Natural killer cell (primary cell): ENCODE data around the gene PHACTR4. TPM values are rescaled to one million over a fixed set of nuclear protein-coding genes. Genes with fewer than 3 reads are reported as not detected.

Source experiments
- ATAC-seq, 3 donors: fragments of 150-1000 bp in 2 of 3; fragments of 200-7000 bp in 1 of 3; cut with Tn5 transposase; 1 replicate in 1 of 3; 2 replicates in 2 of 3; pipeline ENCODE4 v1.10.0; 2021; ENCODE audit warnings: mild to moderate bottlenecking in 2 of 3, moderate library complexity in 2 of 3
- DNase-seq, 2 donors: peaks; one replicate each; pipeline versions ENCODE4 v3.0.0 to v3.0.0-alpha.2; 2013 to 2021; ENCODE audit warnings: mixed read lengths in 1 of 2
- H3K27ac ChIP-seq: one replicate; pipeline ENCODE4 v1.5.1; 2013; ENCODE audit warnings: mild to moderate bottlenecking, low read length
- H3K27me3 ChIP-seq: one replicate; pipeline ENCODE4 v1.6.1; 2013; ENCODE audit warnings: low read length; ENCODE audit not compliant: control insufficient read depth, insufficient read depth
- H3K36me3 ChIP-seq: one replicate; pipeline ENCODE4 v1.6.1; 2013; ENCODE audit warnings: low read length; ENCODE audit not compliant: control insufficient read depth, insufficient read depth
- H3K4me1 ChIP-seq: one replicate; pipeline ENCODE4 v1.6.1; 2013; ENCODE audit warnings: low read length; ENCODE audit not compliant: control insufficient read depth, insufficient read depth
- H3K4me3 ChIP-seq: one replicate; pipeline ENCODE4 v1.5.1; 2013; ENCODE audit warnings: low read length
- H3K9me3 ChIP-seq: one replicate; pipeline ENCODE4 v1.6.1; 2013; ENCODE audit warnings: low read length; ENCODE audit not compliant: control insufficient read depth, insufficient read depth
- H3K27ac Mint-ChIP-seq, 2 donors: one replicate each; pipeline ENCODE4 v1.8.0; 2022; ENCODE audit warnings: mild to moderate bottlenecking in 2 of 2, mixed read lengths in 2 of 2, moderate library complexity in 1 of 2
- H3K27me3 Mint-ChIP-seq, 2 donors: one replicate each; pipeline ENCODE4 v1.8.0; 2022; ENCODE audit warnings: low read depth in 2 of 2, mixed read lengths in 2 of 2
- H3K36me3 Mint-ChIP-seq: one replicate; pipeline ENCODE4 v1.8.0; 2022; ENCODE audit warnings: mixed read lengths
- H3K4me1 Mint-ChIP-seq, 2 donors: one replicate each; pipeline ENCODE4 v1.8.0; 2022; ENCODE audit warnings: mixed read lengths in 2 of 2
- H3K4me3 Mint-ChIP-seq: one replicate; pipeline ENCODE4 v1.8.0; 2022; ENCODE audit warnings: mild to moderate bottlenecking, moderate library complexity, mixed read lengths
- H3K9me3 Mint-ChIP-seq, 2 donors: one replicate each; pipeline ENCODE4 v1.8.0; 2022; ENCODE audit warnings: mixed read lengths in 2 of 2
- CTCF ChIP-seq: fragments of 200-600 bp; IDR thresholded peaks from one replicate; pipeline ENCODE4 v1.8.0; 2022; ENCODE audit warnings: antibody characterized with exemption
- WGBS: methylation state at CpG from one replicate; pipeline ENCODE4 v1.1.7; 2013; ENCODE audit warnings: missing lambda C conversion rate; ENCODE audit not compliant: insufficient coverage; 5-methylcytosine and 5-hydroxymethylcytosine counted together
- intact Hi-C: fragments of 100-400 bp; cut with micrococcal nuclease; formaldehyde crosslinking; loops from one replicate; pipeline ENCODE4 v1.14.2; 2022
- total RNA-seq, 4 donors: library from RNA; stranded (reverse); fragments of 120-200 nt in 1 of 4; gene quantifications; one replicate each; pipeline versions ENCODE4 v1.2.3 to v1.2.4, GENCODE V29; 2013 to 2022

Gene PHACTR4
- total RNA-seq, 3 donors from 2014 or later (not counting 1 experiment from before 2014, with no cell fraction given) = 35.2 to 50.9 (median 44.2) TPM

- no peaks in the 10 kb centered on the region for H3K27me3 Mint-ChIP-seq
- H3K27ac Mint-ChIP-seq = no peak overlapping the region
- Histone ChIP-seq H3K9me3 (no peaks in the 10 kb centered on the region), H3K27me3 (no peaks in the 10 kb centered on the region), H3K4me3 (no peak overlapping the region), H3K27ac (no peak overlapping the region), H3K4me1 (no peaks in the 10 kb centered on the region), H3K36me3 (peaks cover 40% of the 10 kb centered on the region)
- WGBS = 93% methylated on average over 2 of the region's 2 CpGs
- H3K4me1 Mint-ChIP-seq = no peaks in the 10 kb centered on the region
- H3K9me3 Mint-ChIP-seq = no peaks in the 10 kb centered on the region
- ATAC-seq (no peak), DNase-seq (no peak)
- H3K36me3 Mint-ChIP-seq = no peaks in the 10 kb centered on the region
- H3K4me3 Mint-ChIP-seq = no peak overlapping the region
- intact Hi-C loops = no loop called here
- no peak for TF ChIP-seq CTCF
Observed at GRCh38 chr1:28482702-28483101, 113.2 kb downstream of the PHACTR4 start.

GRCh38 chr1:28494737-28495136, 125.2 kb downstream of the PHACTR4 start:
- no peaks in the 10 kb centered on the region for H3K9me3 ChIP-seq
- no peaks in the 10 kb centered on the region for H3K27me3 ChIP-seq
- H3K4me3 Mint-ChIP-seq = no peak overlapping the region
- no peaks in the 10 kb centered on the region for H3K36me3 Mint-ChIP-seq
- DNase-seq = no peak
- no peak overlapping the region for H3K4me3 ChIP-seq
- H3K36me3 ChIP-seq = peaks cover 35% of the 10 kb centered on the region
- no peak for ATAC-seq
- H3K27ac ChIP-seq = no peak overlapping the region
- 96% methylated on average over 1 of the region's 1 CpG for WGBS
- no peaks in the 10 kb centered on the region for H3K9me3 Mint-ChIP-seq
- intact Hi-C loops = no loop called here
- H3K4me1 ChIP-seq = no peaks in the 10 kb centered on the region
- H3K27me3 Mint-ChIP-seq = no peaks in the 10 kb centered on the region
- TF ChIP-seq CTCF = no peak
- H3K27ac Mint-ChIP-seq = peak overlapping the region in 1 of 2 donors; percentile 23
- H3K4me1 Mint-ChIP-seq = no peaks in the 10 kb centered on the region

GRCh38 chr1:28499553-28499952, 130.0 kb downstream of the PHACTR4 start:
- no peak for ATAC-seq
- no peak for DNase-seq
- Histone ChIP-seq H3K27ac (no peak overlapping the region), H3K27me3 (no peaks in the 10 kb centered on the region), H3K4me3 (no peak overlapping the region), H3K9me3 (no peaks in the 10 kb centered on the region), H3K36me3 (peaks cover 15% of the 10 kb centered on the region), H3K4me1 (no peaks in the 10 kb centered on the region)
- no peaks in the 10 kb centered on the region for H3K27me3 Mint-ChIP-seq
- no peaks in the 10 kb centered on the region for H3K9me3 Mint-ChIP-seq
- WGBS = 97% methylated on average over 4 of the region's 4 CpGs
- no peak for TF ChIP-seq CTCF
- intact Hi-C loops = no loop called here
- H3K4me1 Mint-ChIP-seq = no peaks in the 10 kb centered on the region
- H3K36me3 Mint-ChIP-seq = no peaks in the 10 kb centered on the region
- H3K27ac Mint-ChIP-seq = no peak overlapping the region
- H3K4me3 Mint-ChIP-seq = no peak overlapping the region

- H3K36me3 ChIP-seq = peaks cover 7% of the 10 kb centered on the region
- TF ChIP-seq CTCF = no peak
- Mint-ChIP-seq H3K4me1 (peaks cover 15% of the 10 kb centered on the region in 2 donors), H3K9me3 (no peaks in the 10 kb centered on the region), H3K36me3 (no peaks in the 10 kb centered on the region), H3K27me3 (no peaks in the 10 kb centered on the region), H3K4me3 (no peak overlapping the region), H3K27ac (peak overlapping the region; percentile 2 to 12)
- ATAC-seq = no peak
- intact Hi-C loops = no loop called here
- no peaks in the 10 kb centered on the region for H3K27me3 ChIP-seq
- H3K4me1 ChIP-seq = peaks cover 8% of the 10 kb centered on the region
- WGBS = 83% methylated on average over 4 of the region's 4 CpGs
- no peaks in the 10 kb centered on the region for H3K9me3 ChIP-seq
- H3K27ac ChIP-seq = no peak overlapping the region
- DNase-seq = no peak
- no peak overlapping the region for H3K4me3 ChIP-seq
Observed at GRCh38 chr1:28501925-28502324, 132.4 kb downstream of the PHACTR4 start.
